ENCODE measurements around the gene TRMT61B.

TRMT61B gene

DNA sequence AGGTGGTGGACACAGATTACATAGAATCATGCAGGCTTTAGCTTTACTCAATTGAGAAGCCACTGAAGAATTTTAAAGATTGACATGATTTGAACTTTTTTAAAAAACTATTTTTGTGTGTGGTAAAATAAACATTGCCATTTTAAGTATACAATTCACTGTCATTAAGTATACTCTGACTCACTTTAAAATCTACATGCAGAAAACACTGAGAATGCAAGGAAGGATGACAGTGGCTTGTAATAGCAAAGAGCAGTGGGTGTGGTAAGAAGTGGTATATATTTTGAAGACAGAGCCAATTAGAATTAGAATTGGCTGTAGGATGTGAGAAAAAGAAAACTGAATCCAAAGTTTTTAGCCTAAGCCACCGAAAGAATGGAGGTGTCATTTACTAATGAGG is 14.9 kb downstream of the TRMT61B start:
- no peak for DNase-seq

DNA sequence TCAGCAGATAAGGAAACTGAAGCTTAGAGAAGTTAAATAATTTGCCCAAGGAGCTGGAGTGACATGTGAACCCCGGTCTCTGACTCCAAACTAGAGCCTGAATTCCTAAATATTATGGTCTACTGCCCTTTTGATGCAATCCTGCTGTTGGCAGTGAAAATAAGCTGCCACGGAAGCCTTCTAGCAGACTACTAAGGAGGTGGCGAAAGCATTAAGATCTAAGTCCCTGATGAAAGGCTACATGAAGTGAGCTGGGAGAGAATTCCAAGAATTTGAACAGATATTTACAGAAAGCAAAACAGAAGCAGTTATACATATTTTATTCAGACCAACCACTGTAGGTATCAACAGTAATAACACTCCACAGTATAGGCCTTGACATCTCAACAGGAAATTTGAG is 28.1 kb downstream of the TRMT61B start:
- no peak for DNase-seq

DNA sequence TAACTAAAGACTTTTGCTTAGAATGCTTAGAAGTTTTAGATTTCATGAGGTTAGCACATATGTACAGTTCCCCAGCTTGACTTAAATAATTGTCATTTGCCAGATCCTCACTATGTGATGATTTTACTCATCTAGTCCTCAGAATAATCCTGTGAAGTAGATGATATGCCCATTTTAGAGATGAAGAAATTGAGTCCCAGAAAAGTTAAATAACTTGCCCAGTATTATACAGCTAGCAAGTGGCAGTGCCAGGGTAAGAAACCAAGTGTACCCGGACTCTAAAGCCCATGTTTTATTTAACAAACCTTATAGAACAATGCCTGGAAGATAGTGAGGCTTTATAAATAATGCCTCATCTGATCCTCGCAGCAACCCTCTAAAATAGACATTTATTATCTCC is 31.1 kb downstream of the TRMT61B start:
- no peak for DNase-seq

DNA sequence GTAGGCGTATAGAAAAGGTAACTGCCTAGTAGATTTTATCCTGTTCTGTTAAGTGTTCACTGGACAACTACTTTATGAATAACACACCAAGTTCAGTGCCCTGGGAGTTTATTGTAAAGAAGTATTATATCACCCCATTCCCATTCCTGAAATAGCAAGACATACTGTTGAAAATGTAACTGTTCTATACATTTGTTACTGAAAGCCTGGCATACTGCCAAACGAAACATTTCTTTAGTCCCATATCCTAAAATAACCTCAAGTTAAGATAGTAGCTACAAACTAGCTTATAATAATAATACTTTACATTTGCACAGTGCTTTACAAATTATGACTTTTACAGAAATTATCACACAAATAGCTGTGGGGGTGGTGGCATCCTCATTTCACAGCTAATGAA is 34.3 kb downstream of the TRMT61B start:
- no peak for DNase-seq

DNA sequence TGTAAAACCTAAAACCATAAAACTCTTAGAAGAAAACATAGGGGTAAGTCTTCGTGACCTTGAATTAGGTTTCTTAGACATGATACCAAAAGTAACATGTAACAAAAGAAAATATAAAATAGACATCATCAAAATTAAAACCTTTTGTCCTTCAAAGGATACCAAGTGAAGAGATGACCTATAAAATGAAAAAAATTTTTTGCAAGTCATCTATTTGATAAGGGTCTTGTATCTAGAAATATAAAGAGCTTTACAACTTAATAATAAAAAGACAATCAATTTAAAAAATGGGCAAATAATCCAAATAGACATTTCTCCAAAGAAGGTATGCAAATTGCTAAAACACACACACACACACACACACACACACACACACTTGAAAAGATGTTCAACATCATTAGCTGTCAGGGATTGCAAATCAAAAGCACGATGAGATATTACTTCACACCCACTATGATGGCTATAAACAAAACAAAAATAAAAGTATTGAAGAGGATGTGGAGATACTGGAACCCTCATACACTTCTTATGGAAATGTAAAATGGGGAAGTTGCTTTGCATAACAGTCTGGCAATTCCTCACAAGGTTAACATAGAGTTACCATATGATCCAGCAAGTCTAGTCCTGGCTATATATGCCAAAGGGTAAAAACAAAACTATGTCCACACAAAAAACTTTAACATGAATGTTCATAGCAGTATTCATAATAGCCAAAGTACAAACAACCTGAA is 36.2 kb downstream of the TRMT61B start:
- no peak for DNase-seq

DNA sequence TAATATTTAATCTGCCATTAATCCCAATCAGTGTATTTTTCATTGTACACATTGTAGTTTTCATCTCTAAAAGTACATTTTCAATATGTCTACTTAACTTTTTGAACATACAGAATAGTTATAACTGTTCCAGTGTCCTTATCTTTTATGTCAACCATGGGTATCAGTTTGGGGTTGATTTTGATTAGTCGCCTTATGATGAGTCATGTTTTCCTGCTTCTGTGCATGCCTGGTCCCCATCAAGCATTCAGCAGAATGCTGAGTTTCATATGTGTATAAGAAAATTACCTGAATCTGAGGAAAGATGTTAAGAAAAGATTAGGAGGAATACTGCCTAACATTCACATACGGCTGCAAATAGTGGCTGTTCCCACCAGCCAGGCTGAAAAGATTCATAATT is 41.7 kb downstream of the TRMT61B start:
- DNase-seq, result no peak

DNA sequence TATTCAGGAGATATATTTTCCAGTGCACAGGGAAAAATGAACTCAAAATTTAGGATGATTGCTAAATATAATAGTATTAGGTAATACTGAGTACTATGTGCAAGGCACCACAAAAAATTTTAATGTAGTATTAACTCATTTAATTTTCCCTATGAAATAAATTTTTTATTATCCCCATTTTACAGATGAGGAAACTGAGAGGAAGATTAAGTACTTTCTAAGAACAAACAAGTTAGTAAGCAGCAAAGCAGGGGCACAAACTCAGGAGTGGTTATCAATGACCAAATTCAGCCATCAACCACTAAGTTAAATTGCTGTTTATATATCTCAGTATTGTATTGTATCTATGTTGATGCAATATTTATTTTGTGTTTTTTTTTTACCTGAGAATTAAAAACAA is 45.2 kb downstream of the TRMT61B start:
- no peak for DNase-seq

DNA sequence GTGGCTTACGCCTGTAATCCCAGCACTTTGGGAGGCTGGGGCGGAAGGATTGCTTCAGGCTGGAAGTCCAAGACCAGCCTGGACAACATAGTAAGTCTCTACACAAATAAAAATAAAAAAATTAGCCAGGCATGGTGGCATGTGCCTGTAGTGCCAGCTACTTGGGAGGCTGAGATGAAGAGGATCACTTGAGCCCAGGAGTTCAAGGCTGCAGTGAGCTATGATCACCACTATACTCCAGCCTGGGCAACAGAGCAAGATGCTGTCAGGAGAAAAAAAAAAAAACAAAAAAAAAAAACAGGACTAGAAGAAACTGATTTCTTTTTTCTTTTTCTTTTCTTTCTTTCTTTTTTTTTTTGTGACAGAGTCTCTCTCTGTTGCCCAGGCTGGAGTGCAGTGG is 45.9 kb downstream of the TRMT61B start:
- no peak for DNase-seq

DNA sequence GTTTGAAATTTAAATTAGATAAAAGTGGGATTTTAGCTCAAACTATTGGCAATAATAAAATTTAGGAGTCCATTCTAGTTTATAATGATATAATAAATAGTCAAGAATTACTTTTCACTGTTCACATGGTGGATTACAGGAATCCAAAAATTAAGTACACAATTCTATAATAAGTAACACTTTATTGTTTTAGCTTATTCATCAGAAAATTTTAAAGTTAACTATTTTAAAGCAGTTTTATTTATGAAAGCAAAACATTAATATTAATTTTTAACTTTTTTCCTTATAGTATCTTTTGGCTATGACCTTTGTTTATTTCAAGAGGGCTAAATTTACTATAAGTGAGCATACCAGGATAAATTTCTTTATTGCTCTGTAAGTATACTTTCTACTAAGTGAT is 48.1 kb downstream of the TRMT61B start:
- DNase-seq, result no peak

DNA sequence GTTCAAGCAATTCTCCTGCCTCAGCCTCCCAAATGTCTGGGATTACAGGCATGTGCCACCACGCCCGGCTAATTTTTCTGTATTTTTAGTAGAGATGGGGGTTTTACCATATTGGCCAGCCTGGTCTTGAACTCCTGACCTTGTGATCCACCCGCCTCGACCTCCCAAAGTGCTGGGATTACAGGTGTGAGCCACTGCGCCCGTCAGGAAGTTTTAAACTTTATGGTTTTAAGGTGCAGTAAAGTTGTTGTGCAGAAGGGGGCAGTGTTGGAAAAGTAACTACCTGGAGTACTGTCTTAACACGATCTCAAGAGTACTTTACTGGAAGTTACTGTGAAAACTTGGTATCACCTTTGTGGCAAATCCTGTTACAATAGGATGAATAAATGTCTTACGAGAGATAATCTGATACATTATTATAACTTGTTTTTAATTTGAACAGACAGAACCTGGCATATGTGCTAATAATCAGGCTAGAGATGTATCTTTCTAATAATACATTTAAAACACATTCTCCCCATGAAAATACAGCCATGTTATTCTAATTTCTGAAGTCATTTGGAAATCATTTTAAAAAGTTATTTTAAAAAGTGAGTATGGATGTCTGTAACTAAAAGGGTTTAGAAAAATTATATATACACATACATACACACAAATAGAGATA is 48.7 kb downstream of the TRMT61B start:
- DNase-seq, result peak; percentile 34

DNA sequence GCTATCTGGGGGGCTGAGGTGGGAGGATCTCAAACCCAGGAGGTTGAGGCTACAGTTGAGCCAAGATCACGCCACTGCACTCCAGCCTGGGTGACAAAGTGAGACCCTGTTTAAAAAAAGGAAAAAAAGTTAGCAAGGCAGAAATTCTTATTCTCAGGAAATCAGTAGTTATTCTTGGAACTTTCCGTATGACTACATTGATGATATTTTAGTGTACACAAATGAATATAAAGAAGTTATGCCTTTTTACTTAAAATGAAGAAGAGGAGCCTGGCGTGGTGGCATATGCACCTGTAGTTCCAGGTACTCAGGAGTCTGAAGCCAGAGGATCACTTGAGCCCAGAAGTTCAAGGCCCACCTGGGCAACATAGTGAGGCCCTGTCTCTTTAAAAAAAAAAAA is 52.1 kb downstream of the TRMT61B start:
- no peak for DNase-seq

DNA sequence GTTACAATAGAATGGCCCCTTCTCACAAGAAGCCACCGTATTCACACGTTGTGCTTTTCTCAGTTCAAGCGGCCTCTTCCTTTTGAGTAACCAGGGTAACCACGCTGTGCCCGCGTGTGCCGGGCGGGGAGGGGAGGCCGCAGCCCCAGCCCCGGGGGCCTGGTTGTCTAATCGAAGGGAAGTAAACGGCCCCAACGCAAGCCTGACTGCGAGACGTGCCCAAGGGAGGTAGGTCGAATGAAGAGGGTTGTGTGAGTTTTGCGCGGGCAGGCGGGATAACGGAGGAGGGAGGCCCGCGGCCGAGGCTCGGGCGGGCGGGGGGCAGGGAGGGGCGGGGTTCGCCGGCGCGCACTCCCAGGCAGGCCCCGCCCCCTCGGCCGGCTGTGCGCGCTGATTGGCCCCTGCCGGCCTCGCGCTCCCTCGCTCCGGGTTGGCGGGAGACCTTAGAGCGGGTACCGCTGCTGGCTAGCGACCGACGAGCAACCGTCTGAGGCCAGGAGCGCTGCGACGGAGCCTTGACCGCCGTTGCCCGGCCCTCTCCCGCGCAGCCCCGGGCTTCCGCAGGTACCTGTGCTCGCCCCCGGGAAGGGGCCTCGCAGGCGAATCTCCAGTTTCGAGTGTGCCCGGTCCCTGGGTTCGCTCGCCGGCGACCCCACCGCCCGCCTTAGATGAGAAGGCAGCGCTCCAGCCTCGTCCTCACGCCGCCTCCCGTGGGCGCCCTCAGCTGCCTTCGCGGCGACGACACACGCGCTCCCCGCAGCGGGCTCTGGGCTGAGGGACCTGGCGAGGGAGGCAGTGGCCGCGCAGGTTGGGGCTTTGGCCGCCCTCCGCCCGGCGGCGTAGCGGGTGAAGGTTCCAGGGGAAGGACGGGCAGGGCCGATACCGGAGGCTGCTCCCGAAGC is 59.5 kb downstream of the TRMT61B start, which contains the start of gene SPDYA:
Gene SPDYA (plus strand): TSS at position 451 of the 902 bp plus-strand sequence. CDS start 5,181 bp downstream, outside the sequence.
- DNase-seq, result peak; percentile 7

DNA sequence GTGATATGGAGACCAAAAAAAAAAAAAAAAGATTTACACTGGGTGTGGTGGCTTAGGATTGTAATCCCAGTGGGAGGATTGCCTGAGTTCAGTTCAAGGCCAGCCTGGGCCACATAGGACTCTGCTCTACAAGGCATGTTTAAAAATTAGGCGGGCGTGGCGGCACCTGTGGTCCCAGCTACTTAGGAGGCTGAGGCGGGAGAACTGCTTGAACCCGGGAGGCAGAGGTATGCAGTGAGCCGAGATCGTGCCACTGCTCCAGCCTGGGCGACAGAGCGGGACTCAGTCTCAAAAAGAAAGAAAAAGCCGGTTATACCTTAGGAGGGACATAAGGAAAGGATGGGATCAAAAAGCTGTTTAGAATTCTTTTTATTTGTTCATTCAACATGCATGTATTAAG is 60.2 kb downstream of the TRMT61B start:
- DNase-seq, result no peak

DNA sequence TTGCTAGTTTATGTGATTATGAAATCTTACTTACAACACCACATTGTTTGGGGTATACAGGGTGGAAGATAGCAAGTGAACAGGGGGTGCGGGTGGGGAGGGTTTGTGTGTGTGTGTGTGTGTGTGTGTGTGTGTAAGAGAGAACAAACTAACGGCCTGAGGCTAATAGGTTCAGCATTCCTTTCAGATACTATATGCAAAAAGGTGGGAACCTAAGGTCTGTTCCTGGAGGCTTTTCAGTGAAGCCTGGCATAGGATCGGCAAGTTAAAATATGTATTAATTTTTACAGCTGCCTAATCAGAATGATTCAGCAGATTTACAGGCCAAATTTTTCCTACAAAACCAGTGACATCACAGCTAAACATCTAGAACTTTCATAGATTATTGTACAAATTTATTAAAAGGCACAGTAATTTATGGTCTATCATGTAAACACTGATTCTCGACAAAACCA is 67.1 kb downstream of the TRMT61B start:
- DNase-seq, result no peak

DNA sequence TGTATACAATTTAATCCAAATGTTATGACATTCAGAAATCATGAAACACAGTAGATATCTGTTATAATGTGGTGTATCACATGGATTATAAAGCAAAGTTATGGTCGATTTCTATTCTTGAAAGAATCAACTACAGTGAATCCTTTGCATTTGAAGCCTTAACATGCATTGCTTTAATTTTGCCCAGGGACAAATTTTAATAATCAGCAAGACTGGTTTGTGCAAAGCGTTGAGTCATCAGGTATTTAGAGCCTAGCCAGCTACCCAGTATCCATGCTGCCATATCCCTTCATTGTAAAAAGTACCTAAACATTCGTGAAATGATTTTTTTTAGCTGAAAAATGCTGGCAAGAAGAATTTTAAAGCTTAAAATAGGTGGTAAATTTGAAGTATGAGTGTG is 68.4 kb downstream of the TRMT61B start:
- DNase-seq, result no peak

All from GF-D8 (cell line).